Amygdala (tissue), 56 donors: ENCODE data around the gene GLUL.

Source experiments
- DNase-seq, 56 donors: peaks; one replicate each; lab custom pipeline; 2025; lab: John Stamatoyannopoulos, UW

The GLUL gene

GRCh38 chr1:182374101-182374834, 17.3 kb downstream of the GLUL start:
- no peak for DNase-seq

GRCh38 chr1:182370532-182370931, 21.1 kb downstream of the GLUL start:
- DNase-seq: no peak

- no peak for DNase-seq
These were observed 22.7 kb downstream of the GLUL start for GRCh38 chr1:182368903-182369302.

- no peak for DNase-seq
These were observed 23.2 kb downstream of the GLUL start for GRCh38 chr1:182368358-182368757.

- DNase-seq: no peak
These were observed 23.7 kb downstream of the GLUL start for GRCh38 chr1:182367926-182368325.

GRCh38 chr1:182366596-182366995, 25.0 kb downstream of the GLUL start:
- no peak for DNase-seq

GRCh38 chr1:182359645-182360044, 31.9 kb downstream of the GLUL start:
- DNase-seq: no peak

GRCh38 chr1:182357913-182358312, 33.7 kb downstream of the GLUL start:
- DNase-seq: no peak

GRCh38 chr1:182357171-182357570, 34.4 kb downstream of the GLUL start:
- no peak for DNase-seq

- DNase-seq: no peak
These were observed 35.9 kb downstream of the GLUL start for GRCh38 chr1:182355723-182356098.

GRCh38 chr1:182351790-182352364, 39.7 kb downstream of the GLUL start:
- no peak for DNase-seq

GRCh38 chr1:182350839-182351238, 40.8 kb downstream of the GLUL start:
- no peak for DNase-seq

GRCh38 chr1:182348961-182349747, 42.4 kb downstream of the GLUL start:
- DNase-seq: peak in 2 of 56 donors; percentile 5 to 16

GRCh38 chr1:182347019-182347418, 44.6 kb downstream of the GLUL start:
- no peak for DNase-seq

- no peak for DNase-seq
These were observed 51.1 kb downstream of the GLUL start for GRCh38 chr1:182340233-182341058.

- DNase-seq: no peak
These were observed 51.9 kb downstream of the GLUL start for GRCh38 chr1:182339684-182340083.

GRCh38 chr1:182338806-182339370, 52.7 kb downstream of the GLUL start:
- no peak for DNase-seq

- no peak for DNase-seq
These were observed 53.6 kb downstream of the GLUL start for GRCh38 chr1:182337736-182338571.

- no peak for DNase-seq
These were observed 55.6 kb downstream of the GLUL start for GRCh38 chr1:182335771-182336566.
